HuH-7.5 (cell line): ENCODE results near the gene CFAP300.
A peak's percentile ranks its signal among the peaks of the same experiment; 100 is the strongest.

ENCODE experiments used
- DNase-seq: peaks from one replicate; pipeline ENCODE4 v3.0.0; 2011; ENCODE audit warnings: low spot score

Gene CFAP300

GRCh38 chr11:102073253-102073652 lies 26.0 kb downstream of the CFAP300 start:
- no peak for DNase-seq

GRCh38 chr11:102079625-102080024 lies 32.4 kb downstream of the CFAP300 start:
- DNase-seq, result no peak

GRCh38 chr11:102081313-102081712 lies 34.1 kb downstream of the CFAP300 start:
- DNase-seq, result no peak

GRCh38 chr11:102085864-102086551 lies 38.8 kb downstream of the CFAP300 start:
- DNase-seq, result no peak

GRCh38 chr11:102097186-102097585 lies 49.9 kb downstream of the CFAP300 start:
- DNase-seq, result no peak

- no peak for DNase-seq
Observed at GRCh38 chr11:102099755-102100154, 52.5 kb downstream of the CFAP300 start.

GRCh38 chr11:102108734-102109440 lies 61.6 kb downstream of the CFAP300 start:
- no peak for DNase-seq

GRCh38 chr11:102109896-102110760 lies 62.9 kb downstream of the CFAP300 start, which contains the start of gene YAP1:
TSS of gene YAP1 (plus strand) at chr11:102110447. CDS start at chr11:102110849, 402 bp downstream.
- DNase-seq, result peak; percentile 47

- no peak for DNase-seq
Observed at GRCh38 chr11:102110761-102111010, 63.4 kb downstream of the CFAP300 start.

GRCh38 chr11:102111011-102111786 lies 64.0 kb downstream of the CFAP300 start:
- peak; percentile 76 for DNase-seq

- DNase-seq, result no peak
Observed at GRCh38 chr11:102111787-102112508, 64.7 kb downstream of the CFAP300 start.

GRCh38 chr11:102112509-102112821 lies 65.2 kb downstream of the CFAP300 start:
- DNase-seq, result no peak

- DNase-seq, result no peak
Observed at GRCh38 chr11:102114032-102114431, 66.8 kb downstream of the CFAP300 start.

- peak; percentile 49 for DNase-seq
Observed at GRCh38 chr11:102115557-102115956, 68.3 kb downstream of the CFAP300 start.

- no peak for DNase-seq
Observed at GRCh38 chr11:102116453-102117205, 69.4 kb downstream of the CFAP300 start.

- DNase-seq, result no peak
Observed at GRCh38 chr11:102117472-102118113, 70.4 kb downstream of the CFAP300 start.

- no peak for DNase-seq
Observed at GRCh38 chr11:102118937-102119336, 71.7 kb downstream of the CFAP300 start.

GRCh38 chr11:102119997-102120396 lies 72.8 kb downstream of the CFAP300 start:
- no peak for DNase-seq

- no peak for DNase-seq
Observed at GRCh38 chr11:102120437-102120973, 73.3 kb downstream of the CFAP300 start.

- no peak for DNase-seq
Observed at GRCh38 chr11:102121329-102121728, 74.1 kb downstream of the CFAP300 start.
